IMR-90 (cell line): ENCODE measurements around the gene TCF4. TPM values are rescaled to one million over a fixed set of nuclear protein-coding genes. Genes with fewer than 3 reads are reported as not detected.

Experiments used
- ATAC-seq: fragments of 200-7000 bp; cut with Tn5 transposase; 2 replicates; pipeline ENCODE4 v1.9.1; 2020; ENCODE audit warnings: low read depth, mild to moderate bottlenecking, moderate library complexity
- BruUV-seq: library from RNA; stranded (reverse); fragments of 400-500 nt; replicated peaks from 2 replicates; lab custom pipeline; 2021; lab: Mats Ljungman, UMichigan
- CTCF ChIA-PET: fragments of 300-600 bp; formaldehyde crosslinking; extraction: SDS; loops from one replicate; lab custom pipeline; 2021; ENCODE audit warnings: antibody characterized with exemption; lab: Yijun Ruan, JAX
- POLR2A ChIA-PET: fragments of 300-600 bp; sonication (Branson Sonifier 250); formaldehyde crosslinking; loops from one replicate; lab custom pipeline; 2022; ENCODE audit warnings: antibody characterized with exemption; ENCODE audit not compliant: unreplicated experiment; lab: Charles Lee
- DNase-seq: peaks from one replicate; pipeline ENCODE4 v3.0.0; 2013
- H2AFZ ChIP-seq: replicated peaks from 2 replicates; pipeline ENCODE3; 2013; ENCODE audit warnings: low read length, mild to moderate bottlenecking; ENCODE audit not compliant: poor library complexity
- H2AK5ac ChIP-seq: 2 replicates; pipeline ENCODE4 v1.6.1; 2013; ENCODE audit warnings: low read depth, low read length, inconsistent platforms
- H2AK9ac ChIP-seq: replicated peaks from 2 replicates; pipeline ENCODE3; 2013; ENCODE audit warnings: mild to moderate bottlenecking, low read depth, low read length, moderate library complexity; ENCODE audit not compliant: poor library complexity
- H2BK120ac ChIP-seq: 2 replicates; pipeline ENCODE4 v1.6.1; 2013; ENCODE audit warnings: low read depth, low read length, inconsistent platforms
- H2BK15ac ChIP-seq: 3 replicates; pipeline ENCODE4 v1.6.1; 2013; ENCODE audit warnings: low read depth, low read length, inconsistent platforms
- H2BK20ac ChIP-seq: 2 replicates; pipeline ENCODE4 v1.6.1; 2013; ENCODE audit warnings: low read depth, mild to moderate bottlenecking, inconsistent platforms, low read length, moderate library complexity
- H2BK5ac ChIP-seq: 2 replicates; pipeline ENCODE4 v1.6.1; 2013; ENCODE audit warnings: mild to moderate bottlenecking, low read depth, low read length, inconsistent platforms; ENCODE audit not compliant: poor library complexity, severe bottlenecking
- H3K14ac ChIP-seq: replicated peaks from 2 replicates; pipeline ENCODE4 v1.6.1; 2013; ENCODE audit warnings: low read depth, low read length, inconsistent platforms
- H3K18ac ChIP-seq: 2 replicates; pipeline ENCODE4 v1.6.1; 2013; ENCODE audit warnings: low read depth, low read length, control low read depth
- H3K23ac ChIP-seq: 2 replicates; pipeline ENCODE4 v1.6.1; 2013; ENCODE audit warnings: low read depth, low read length, inconsistent platforms
- H3K27ac ChIP-seq: 2 replicates; pipeline ENCODE4 v1.5.1; 2013; ENCODE audit warnings: mild to moderate bottlenecking, control low read depth, low read length; ENCODE audit not compliant: insufficient read depth
- H3K27me3 ChIP-seq: 2 replicates; pipeline ENCODE4 v1.6.1; 2013; ENCODE audit warnings: low read length; ENCODE audit not compliant: control insufficient read depth, insufficient read depth
- H3K36me3 ChIP-seq: 2 replicates; pipeline ENCODE4 v1.6.1; 2013; ENCODE audit warnings: low read length, mixed read lengths; ENCODE audit not compliant: control insufficient read depth, insufficient read depth
- H3K4ac ChIP-seq: 2 replicates; pipeline ENCODE4 v1.6.1; 2013; ENCODE audit warnings: low read depth, low read length, inconsistent platforms
- H3K4me1 ChIP-seq: 2 replicates; pipeline ENCODE4 v1.6.1; 2013; ENCODE audit warnings: low read length, mixed read lengths; ENCODE audit not compliant: control insufficient read depth, insufficient read depth
- H3K4me2 ChIP-seq: 2 replicates; pipeline ENCODE4 v1.6.1; 2013; ENCODE audit warnings: low read depth, mild to moderate bottlenecking, control low read depth, low read length, moderate library complexity
- H3K4me3 ChIP-seq: 2 replicates; pipeline ENCODE4 v1.5.1; 2013; ENCODE audit warnings: low read depth, mild to moderate bottlenecking, control low read depth, low read length, moderate library complexity; ENCODE audit not compliant: insufficient read depth
- H3K56ac ChIP-seq: 2 replicates; pipeline ENCODE4 v1.6.1; 2013; ENCODE audit warnings: low read length, inconsistent platforms; ENCODE audit not compliant: insufficient read depth; ENCODE audit errors: extremely low read depth
- H3K79me1 ChIP-seq, 2 experiments: 2 replicates each; pipeline ENCODE4 v1.6.1; 2013; ENCODE audit warnings: low read length in 2 of 2, inconsistent platforms in 1 of 2, low read depth in 1 of 2
- H3K9ac ChIP-seq: 2 replicates; pipeline ENCODE4 v1.6.1; 2013; ENCODE audit warnings: low read depth, low read length, control low read depth
- H3K9me1 ChIP-seq: 2 replicates; pipeline ENCODE4 v1.6.1; 2013; ENCODE audit warnings: low read length, inconsistent platforms; ENCODE audit not compliant: insufficient read depth
- H3K9me3 ChIP-seq: 2 replicates; pipeline ENCODE4 v1.6.1; 2013; ENCODE audit warnings: low read length; ENCODE audit not compliant: control insufficient read depth, insufficient read depth
- H4K20me1 ChIP-seq: 2 replicates; pipeline ENCODE4 v1.6.1; 2013; ENCODE audit warnings: low read length, inconsistent platforms; ENCODE audit not compliant: insufficient read depth
- H4K5ac ChIP-seq: 2 replicates; pipeline ENCODE4 v1.6.1; 2013; ENCODE audit warnings: mild to moderate bottlenecking, low read depth, low read length, control low read depth
- H4K8ac ChIP-seq, 2 experiments: 2 replicates each; pipeline ENCODE4 v1.6.1; 2013; ENCODE audit warnings: low read depth in 2 of 2, low read length in 2 of 2, control low read depth in 1 of 2, inconsistent platforms in 1 of 2
- H4K91ac ChIP-seq: 2 replicates; pipeline ENCODE4 v1.6.1; 2013; ENCODE audit warnings: low read depth, low read length, inconsistent platforms; ENCODE audit not compliant: insufficient read depth
- BHLHE40 ChIP-seq: fragments of 150-350 bp; IDR thresholded peaks from 2 replicates; pipeline ENCODE4 v1.6.1; 2016; ENCODE audit warnings: mild to moderate bottlenecking, low read depth, low read length
- CEBPB ChIP-seq: IDR thresholded peaks from 2 replicates; pipeline ENCODE4 v1.6.1; 2012; ENCODE audit warnings: low read depth, low read length, improper control_type of control experiment
- CHD1 ChIP-seq: IDR thresholded peaks from 2 replicates; pipeline ENCODE4 v1.6.1; 2012; ENCODE audit warnings: low read depth, low read length, improper control_type of control experiment
- FOS ChIP-seq: fragments of 150-350 bp; IDR thresholded peaks from 2 replicates; pipeline ENCODE4 v1.6.1; 2016; ENCODE audit warnings: low read depth, low read length
- MAFK ChIP-seq: IDR thresholded peaks from 2 replicates; pipeline ENCODE4 v1.6.1; 2012; ENCODE audit warnings: low read depth, low read length, improper control_type of control experiment
- MAZ ChIP-seq: IDR thresholded peaks from 2 replicates; pipeline ENCODE4 v1.6.1; 2012; ENCODE audit warnings: low read depth, mild to moderate bottlenecking, low read length, improper control_type of control experiment, moderate library complexity, borderline replicate concordance
- MXI1 ChIP-seq: IDR thresholded peaks from 2 replicates; pipeline ENCODE4 v1.6.1; 2012; ENCODE audit warnings: low read depth, mild to moderate bottlenecking, low read length, moderate library complexity, borderline replicate concordance
- NFE2L2 ChIP-seq: fragments of 150-350 bp; IDR thresholded peaks from 2 replicates; pipeline ENCODE4 v1.6.1; 2016; ENCODE audit warnings: low read depth, mild to moderate bottlenecking, low read length
- POLR2A ChIP-seq: IDR thresholded peaks from 2 replicates; pipeline ENCODE4 v1.6.1; 2012; ENCODE audit warnings: mild to moderate bottlenecking, low read depth, low read length
- RAD21 ChIP-seq: IDR thresholded peaks from 2 replicates; pipeline ENCODE4 v1.6.1; 2012; ENCODE audit warnings: low read length, improper control_type of control experiment
- RCOR1 ChIP-seq: IDR thresholded peaks from 2 replicates; pipeline ENCODE4 v1.6.1; 2012; ENCODE audit warnings: mild to moderate bottlenecking, low read length, improper control_type of control experiment; ENCODE audit not compliant: insufficient replicate concordance
- RFX5 ChIP-seq: IDR thresholded peaks from 2 replicates; pipeline ENCODE4 v1.8.0; 2012; ENCODE audit warnings: low read depth, mild to moderate bottlenecking, low read length, moderate library complexity
- SMC3 ChIP-seq: fragments of 150-350 bp; IDR thresholded peaks from 2 replicates; pipeline ENCODE4 v1.6.1; 2016; ENCODE audit warnings: low read depth, mild to moderate bottlenecking, antibody characterized with exemption, low read length, moderate library complexity
- WGBS, 2 experiments: methylation state at CpG; one replicate each; pipeline versions ENCODE4 v1.1.5 to v1.1.7; 2013; ENCODE audit warnings: missing lambda C conversion rate in 2 of 2; ENCODE audit not compliant: insufficient read length in 1 of 2; ENCODE audit errors: extremely low coverage in 2 of 2; 5-methylcytosine and 5-hydroxymethylcytosine counted together
- dilution Hi-C: fragments of 300-500 bp; cut with HindIII; formaldehyde crosslinking; loops from one replicate; pipeline ENCODE4 v1.14.3; 2018; ENCODE audit warnings: low sequenced_read_pairs; ENCODE audit not compliant: unreplicated experiment
- in situ Hi-C: fragments of 300-500 bp; cut with MboI; formaldehyde crosslinking; loops from 3 replicates; pipeline ENCODE4 v1.14.3; 2019; ENCODE audit warnings: low sequenced_read_pairs, inconsistent platforms, mixed read lengths
- intact Hi-C: fragments of 100-400 bp; cut with micrococcal nuclease; formaldehyde crosslinking; loops from 2 replicates; pipeline ENCODE4 v1.10.0; 2022
- polyA plus RNA-seq, 3 experiments: library from polyadenylated mRNA; depleted of rRNA; stranded (reverse); fragments of >200 nt; gene quantifications; 2 replicates each; pipeline ENCODE4 v1.2.3, GENCODE V29; 2012; ENCODE audit warnings: low replicate concordance in 1 of 3
- total RNA-seq: library from RNA; depleted of rRNA; stranded (reverse); fragments of >200 nt; gene quantifications from 2 replicates; pipeline ENCODE4 v1.2.3, GENCODE V29; 2012
- TF ChIP-seq, protein P1 (sequence below): conservative IDR thresholded peaks from 2 replicates; pipeline ENCODE4 v1.5.1; 2012; ENCODE audit warnings: mild to moderate bottlenecking, low read depth, low read length, improper control_type of control experiment
- TF ChIP-seq, protein P2 (sequence below): fragments of 150-350 bp; IDR thresholded peaks from 2 replicates; pipeline ENCODE4 v1.6.1; 2017; ENCODE audit warnings: mild to moderate bottlenecking, antibody characterized with exemption, low read length, low read depth
- TF ChIP-seq, protein P3 (sequence below): fragments of 150-350 bp; IDR thresholded peaks from 2 replicates; pipeline ENCODE4 v1.6.1; 2016; ENCODE audit warnings: low read depth, mild to moderate bottlenecking, low read length, moderate library complexity, borderline replicate concordance

TCF4 gene
- total and polyA plus RNA-seq, 2 of the 4 experiments (the other 2 are of a cell fraction): 30.0 to 87.1 TPM

DNA sequence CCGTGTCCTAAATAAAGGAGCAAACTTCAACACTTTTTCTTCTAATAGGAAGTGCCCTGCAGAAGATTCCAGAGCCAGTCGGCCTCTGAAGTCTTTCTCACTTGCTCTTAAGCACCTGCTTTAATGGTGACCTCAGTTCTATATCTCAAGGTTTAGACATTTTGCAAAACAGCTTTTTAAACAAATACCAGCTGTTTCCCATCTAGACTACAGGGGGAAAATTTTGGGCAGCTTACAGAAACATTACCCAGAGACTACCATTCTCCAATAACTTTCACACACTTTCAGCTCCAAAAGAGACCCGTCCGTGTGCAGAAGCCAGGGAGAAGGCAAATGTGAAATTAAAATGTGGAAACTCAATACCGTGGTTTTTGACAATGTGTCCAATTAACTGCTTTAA lies 343.4 kb downstream of the TCF4 start:
- ATAC-seq (no peak), DNase-seq (peak; percentile 32)
- no peak overlapping the region for H4K8ac ChIP-seq
- H3K4me1 ChIP-seq: peaks cover 13% of the 10 kb centered on the region
- ChIA-PET POLR2A (no interaction called here), CTCF (interaction anchor here (0.6 to 3.0 kb wide), 3 partner anchors 10 to 143 kb away, joined by 3 to 12 read pairs (median 3); no protein-coding TSS in a partner anchor)
- intact Hi-C loops (loop anchor here (2.0 kb wide), 1 partner anchor 74 kb away; no protein-coding TSS in a partner anchor), in situ Hi-C loops (loop anchor here (25.0 kb wide), 1 partner anchor 168 kb away; no protein-coding TSS in a partner anchor), dilution Hi-C loops (no loop called here)
- no peak overlapping the region for H2AFZ ChIP-seq
- no peaks in the 10 kb centered on the region for H4K20me1 ChIP-seq
- H3K79me1 ChIP-seq: peaks cover 11 to 37% of the 10 kb centered on the region in 2 experiments
- H3K18ac ChIP-seq: no peak overlapping the region
- H2AK9ac ChIP-seq: no peak overlapping the region
- H4K5ac ChIP-seq: no peak overlapping the region
- no peak overlapping the region; the same call in 1 of the 2 replicates for H3K23ac ChIP-seq
- no peak overlapping the region for H2BK120ac ChIP-seq
- H3K4me2 ChIP-seq: no peak overlapping the region
- BruUV-seq: no TSS peak
- no peak overlapping the region for H3K4me3 ChIP-seq
- H2AK5ac ChIP-seq: no peak overlapping the region
- no peak overlapping the region for H2BK20ac ChIP-seq
- no peak overlapping the region for H3K4ac ChIP-seq
- no peak for TF ChIP-seq NFE2L2
- TF ChIP-seq MXI1: no peak
- TF ChIP-seq RCOR1: no peak
- TF ChIP-seq RAD21: no peak
- TF ChIP-seq BHLHE40: no peak
- TF ChIP-seq POLR2A: no peak
- TF ChIP-seq, protein P1, sequence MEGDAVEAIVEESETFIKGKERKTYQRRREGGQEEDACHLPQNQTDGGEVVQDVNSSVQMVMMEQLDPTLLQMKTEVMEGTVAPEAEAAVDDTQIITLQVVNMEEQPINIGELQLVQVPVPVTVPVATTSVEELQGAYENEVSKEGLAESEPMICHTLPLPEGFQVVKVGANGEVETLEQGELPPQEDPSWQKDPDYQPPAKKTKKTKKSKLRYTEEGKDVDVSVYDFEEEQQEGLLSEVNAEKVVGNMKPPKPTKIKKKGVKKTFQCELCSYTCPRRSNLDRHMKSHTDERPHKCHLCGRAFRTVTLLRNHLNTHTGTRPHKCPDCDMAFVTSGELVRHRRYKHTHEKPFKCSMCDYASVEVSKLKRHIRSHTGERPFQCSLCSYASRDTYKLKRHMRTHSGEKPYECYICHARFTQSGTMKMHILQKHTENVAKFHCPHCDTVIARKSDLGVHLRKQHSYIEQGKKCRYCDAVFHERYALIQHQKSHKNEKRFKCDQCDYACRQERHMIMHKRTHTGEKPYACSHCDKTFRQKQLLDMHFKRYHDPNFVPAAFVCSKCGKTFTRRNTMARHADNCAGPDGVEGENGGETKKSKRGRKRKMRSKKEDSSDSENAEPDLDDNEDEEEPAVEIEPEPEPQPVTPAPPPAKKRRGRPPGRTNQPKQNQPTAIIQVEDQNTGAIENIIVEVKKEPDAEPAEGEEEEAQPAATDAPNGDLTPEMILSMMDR: no peak
- no peak for TF ChIP-seq CHD1
- TF ChIP-seq, protein P2, sequence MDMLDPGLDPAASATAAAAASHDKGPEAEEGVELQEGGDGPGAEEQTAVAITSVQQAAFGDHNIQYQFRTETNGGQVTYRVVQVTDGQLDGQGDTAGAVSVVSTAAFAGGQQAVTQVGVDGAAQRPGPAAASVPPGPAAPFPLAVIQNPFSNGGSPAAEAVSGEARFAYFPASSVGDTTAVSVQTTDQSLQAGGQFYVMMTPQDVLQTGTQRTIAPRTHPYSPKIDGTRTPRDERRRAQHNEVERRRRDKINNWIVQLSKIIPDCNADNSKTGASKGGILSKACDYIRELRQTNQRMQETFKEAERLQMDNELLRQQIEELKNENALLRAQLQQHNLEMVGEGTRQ: no peak
- TF ChIP-seq, protein P3, sequence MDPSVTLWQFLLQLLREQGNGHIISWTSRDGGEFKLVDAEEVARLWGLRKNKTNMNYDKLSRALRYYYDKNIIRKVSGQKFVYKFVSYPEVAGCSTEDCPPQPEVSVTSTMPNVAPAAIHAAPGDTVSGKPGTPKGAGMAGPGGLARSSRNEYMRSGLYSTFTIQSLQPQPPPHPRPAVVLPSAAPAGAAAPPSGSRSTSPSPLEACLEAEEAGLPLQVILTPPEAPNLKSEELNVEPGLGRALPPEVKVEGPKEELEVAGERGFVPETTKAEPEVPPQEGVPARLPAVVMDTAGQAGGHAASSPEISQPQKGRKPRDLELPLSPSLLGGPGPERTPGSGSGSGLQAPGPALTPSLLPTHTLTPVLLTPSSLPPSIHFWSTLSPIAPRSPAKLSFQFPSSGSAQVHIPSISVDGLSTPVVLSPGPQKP: no peak
- no peak for TF ChIP-seq MAZ
- no peak for TF ChIP-seq SMC3
- TF ChIP-seq CEBPB: no peak
- TF ChIP-seq MAFK: no peak
- TF ChIP-seq FOS: no peak
- TF ChIP-seq RFX5: no peak
- H3K27me3 ChIP-seq: no peaks in the 10 kb centered on the region
- 40% methylated on average over 1 of the region's 5 CpGs; no CpG with 5 or more reads in 1 of the 2 experiments for WGBS, 2 experiments
- peaks cover 15% of the 10 kb centered on the region for H3K9me1 ChIP-seq
- no peak overlapping the region for H3K56ac ChIP-seq
- H2BK5ac ChIP-seq: no peak overlapping the region
- no peak overlapping the region for H4K91ac ChIP-seq
- no peak overlapping the region for H3K27ac ChIP-seq
- no peak overlapping the region for H3K9ac ChIP-seq
- no peak overlapping the region for H2BK15ac ChIP-seq
- H3K14ac ChIP-seq: no peak overlapping the region
- peaks cover 7% of the 10 kb centered on the region for H3K36me3 ChIP-seq
- no peaks in the 10 kb centered on the region for H3K9me3 ChIP-seq
